ENCODE measurements around the gene AMZ1. TPM values are rescaled to one million over a fixed set of nuclear protein-coding genes. Genes with fewer than 3 reads are reported as not detected.

AMZ1 gene
- total and polyA plus RNA-seq, 8 donors, result under 0.01 to 1.4 (median 0.45) TPM; not detected in 5

GRCh38 chr7:2760098-2760889 is 72.3 kb downstream of the AMZ1 start:
- WGBS, 5 donors, result 24 to 31% (median 25%) methylated on average over 18 to 22 of the region's 22 CpGs
- Histone ChIP-seq H3K27ac (peak overlapping the region; percentile 62 to 88 (median 84)), H3K4me1 (peaks cover 34 to 61% (median 48%) of the 10 kb centered on the region in 4 donors), H3K9me3 (no peaks in the 10 kb centered on the region), H3K27me3 (no peaks in the 10 kb centered on the region), H3K36me3 (peaks cover 0 to 4% (median 1%) of the 10 kb centered on the region in 4 donors), H3K4me3 (peak overlapping the region in 2 of 4 donors; percentile 9 to 22)
- TF ChIP-seq POLR2A (IDR thresholded peaks at IDR 0.05) (no peak), POLR2AphosphoS5 (IDR thresholded peaks at IDR 0.05) (peak in 1 of 3 donors; percentile 76), CTCF (IDR thresholded peaks at IDR 0.05) (peak in 5 of 7 experiments; percentile 6 to 40 (median 25)), EP300 (IDR thresholded peaks at IDR 0.05) (no peak)
- intact Hi-C loops (cut with DNase I; ENCODE audit: low total_unique reads), result no loop called here
- DNase-seq, result peak; percentile 78 to 94

GRCh38 chr7:2761131-2761624 is 73.2 kb downstream of the AMZ1 start:
- DNase-seq, result no peak
- TF ChIP-seq POLR2A (IDR thresholded peaks at IDR 0.05) (no peak), POLR2AphosphoS5 (IDR thresholded peaks at IDR 0.05) (no peak), EP300 (IDR thresholded peaks at IDR 0.05) (no peak), CTCF (IDR thresholded peaks at IDR 0.05) (no peak)
- Histone ChIP-seq H3K4me3 (no peak overlapping the region), H3K36me3 (peaks cover 0 to 4% (median 1%) of the 10 kb centered on the region in 4 donors), H3K9me3 (no peaks in the 10 kb centered on the region), H3K27ac (peak overlapping the region; percentile 62 to 88 (median 84)), H3K4me1 (peaks cover 34 to 61% (median 48%) of the 10 kb centered on the region in 4 donors), H3K27me3 (no peaks in the 10 kb centered on the region)
- 88 to 96% (median 94%) methylated on average over 14 to 19 of the region's 19 CpGs for WGBS, 5 donors
- intact Hi-C loops (cut with DNase I; ENCODE audit: low total_unique reads), result no loop called here

GRCh38 chr7:2761801-2762497 is 73.9 kb downstream of the AMZ1 start:
- Histone ChIP-seq H3K27me3 (no peaks in the 10 kb centered on the region), H3K27ac (peak overlapping the region; percentile 72 to 88 (median 83)), H3K4me1 (peaks cover 34 to 61% (median 48%) of the 10 kb centered on the region in 4 donors), H3K9me3 (no peaks in the 10 kb centered on the region), H3K36me3 (peaks cover 0 to 4% (median 0%) of the 10 kb centered on the region in 4 donors), H3K4me3 (no peak overlapping the region)
- intact Hi-C loops (cut with DNase I; ENCODE audit: low total_unique reads), result no loop called here
- TF ChIP-seq POLR2AphosphoS5 (IDR thresholded peaks at IDR 0.05) (no peak), EP300 (IDR thresholded peaks at IDR 0.05) (no peak), POLR2A (IDR thresholded peaks at IDR 0.05) (no peak)
- no peak for DNase-seq
- WGBS, 5 donors, result 90 to 95% (median 94%) methylated on average over 29 of the region's 29 CpGs

GRCh38 chr7:2763597-2763996 is 75.6 kb downstream of the AMZ1 start:
- no peaks in the 10 kb centered on the region for H3K27me3 ChIP-seq
- H3K4me3 ChIP-seq, result peak overlapping the region in 1 of 4 donors; percentile 10
- intact Hi-C loops (cut with DNase I; ENCODE audit: low total_unique reads), result no loop called here
- H3K4me1 ChIP-seq, result peaks cover 29 to 46% (median 40%) of the 10 kb centered on the region in 4 donors
- H3K9me3 ChIP-seq, result no peaks in the 10 kb centered on the region
- no peak for TF ChIP-seq POLR2AphosphoS5 (IDR thresholded peaks at IDR 0.05)
- 80 to 86% (median 85%) methylated on average over 6 of the region's 6 CpGs for WGBS, 5 donors
- DNase-seq, result no peak
- peak overlapping the region; percentile 37 to 88 (median 83) for H3K27ac ChIP-seq
- H3K36me3 ChIP-seq, result peaks cover 0 to 4% (median 0%) of the 10 kb centered on the region in 4 donors

GRCh38 chr7:2764621-2765020 is 76.6 kb downstream of the AMZ1 start:
- no peak overlapping the region for H3K4me3 ChIP-seq
- no peaks in the 10 kb centered on the region for H3K9me3 ChIP-seq
- peak overlapping the region in 1 of 5 donors; percentile 87 for H3K27ac ChIP-seq
- TF ChIP-seq CTCF (IDR thresholded peaks at IDR 0.05) (no peak), POLR2A (IDR thresholded peaks at IDR 0.05) (no peak), EP300 (IDR thresholded peaks at IDR 0.05) (no peak), POLR2AphosphoS5 (IDR thresholded peaks at IDR 0.05) (no peak)
- intact Hi-C loops (cut with DNase I; ENCODE audit: low total_unique reads), result no loop called here
- WGBS, 5 donors, result 93 to 98% (median 95%) methylated on average over 11 of the region's 11 CpGs
- peaks cover 22 to 36% (median 32%) of the 10 kb centered on the region in 4 donors for H3K4me1 ChIP-seq
- DNase-seq, result no peak
- H3K36me3 ChIP-seq, result peaks cover 0 to 4% (median 0%) of the 10 kb centered on the region in 4 donors
- no peaks in the 10 kb centered on the region for H3K27me3 ChIP-seq
